NB4 (cell line): Measurements from ENCODE around the gene DRC7.

Source experiments
- CTCF ChIP-seq: IDR thresholded peaks from one replicate; pipeline ENCODE4 v1.5.1; 2012; ENCODE audit warnings: low read depth, low read length
- MAX ChIP-seq: IDR thresholded peaks from 2 replicates; pipeline ENCODE4 v1.6.1; 2011; ENCODE audit warnings: low read depth, low read length
- POLR2A ChIP-seq: IDR thresholded peaks from 2 replicates; pipeline ENCODE4 v1.6.1; 2011; ENCODE audit warnings: mild to moderate bottlenecking; ENCODE audit not compliant: insufficient read length; ENCODE audit errors: extremely low read depth

GRCh38 chr16:57766714-57767348, 72.2 kb downstream of the DRC7 start:
- TF ChIP-seq CTCF (no peak), POLR2A (no peak), MAX (no peak)
